Activated CD4-positive, alpha-beta T cell treated with anti-CD3 and anti-CD28 coated beads for 36 hours (primary cell): ENCODE measurements around the gene IRAK3. TPM values are rescaled to one million over a fixed set of nuclear protein-coding genes. Genes with fewer than 3 reads are reported as not detected.
"Not testable (repeated sequence)": the region's sequence is repeated elsewhere in the genome, so short reads cannot be mapped to it uniquely, and the experiment has no call there.

Experiments used
- ATAC-seq: fragments of 200-7000 bp; cut with Tn5 transposase; one replicate; pipeline ENCODE4 v1.10.0; 2021; ENCODE audit warnings: mild to moderate bottlenecking, moderate library complexity
- CTCF ChIA-PET: fragments of 350-600 bp; sonication (Branson Sonifier 250); formaldehyde crosslinking; loops from one replicate; lab custom pipeline; 2021; ENCODE audit warnings: antibody characterized with exemption; lab: Charles Lee
- POLR2A ChIA-PET: fragments of 350-600 bp; sonication (Branson Sonifier 250); formaldehyde crosslinking; loops from one replicate; lab custom pipeline; 2021; ENCODE audit warnings: antibody characterized with exemption, inconsistent platforms; lab: Charles Lee
- DNase-seq: peaks from one replicate; pipeline ENCODE4 v3.0.0-alpha.2; 2020
- H3K27ac Mint-ChIP-seq: one replicate; pipeline ENCODE4 v1.8.0; 2021; ENCODE audit warnings: mixed read lengths
- H3K27me3 Mint-ChIP-seq: one replicate; pipeline ENCODE4 v1.8.0; 2021; ENCODE audit warnings: mixed read lengths
- H3K36me3 Mint-ChIP-seq: one replicate; pipeline ENCODE4 v1.8.0; 2021; ENCODE audit warnings: low read depth, mixed read lengths
- H3K4me1 Mint-ChIP-seq: one replicate; pipeline ENCODE4 v1.8.0; 2021; ENCODE audit warnings: mixed read lengths
- H3K4me3 Mint-ChIP-seq: one replicate; pipeline ENCODE4 v1.8.0; 2021; ENCODE audit warnings: mild to moderate bottlenecking, moderate library complexity, mixed read lengths
- H3K9me3 Mint-ChIP-seq: one replicate; pipeline ENCODE4 v1.8.0; 2021; ENCODE audit warnings: low read depth, mixed read lengths
- intact Hi-C, 2 experiments: fragments of 100-400 bp; cut with DNase I in 1 of 2; cut with micrococcal nuclease in 1 of 2; formaldehyde crosslinking; loops; one replicate each; pipeline versions ENCODE4 v1.14.2 to v1.15.1; 2022 to 2024; cut with DNase I, micrococcal nuclease
- total RNA-seq, 2 experiments: library from RNA; stranded (reverse); gene quantifications; one replicate each; pipeline ENCODE4 v1.2.3, GENCODE V29; 2021

Gene IRAK3
- total RNA-seq, 2 experiments from 2014 or later, result 0.82 to 1.1 TPM

GRCh38 chr12:66288121-66288520 lies 99.1 kb downstream of the IRAK3 start:
- ATAC-seq (peak; percentile 84), DNase-seq (peak; percentile 59)
- intact Hi-C loops, result loop anchor here in 1 of 2 experiments (1.0 kb wide), 1 partner anchor 14 kb away; the partner anchor contains the start of gene HELB
- Mint-ChIP-seq H3K36me3 (peaks cover 3% of the 10 kb centered on the region), H3K4me1 (peaks cover 69% of the 10 kb centered on the region), H3K4me3 (peak overlapping the region; percentile 43), H3K27me3 (no peaks in the 10 kb centered on the region), H3K9me3 (peaks cover 2% of the 10 kb centered on the region), H3K27ac (peak overlapping the region; percentile 78)
- ChIA-PET CTCF (no interaction called here), POLR2A (interaction anchor here (0.8 kb wide), 1 partner anchor 14 kb away, joined by 8 read pairs; the partner anchor contains the start of gene HELB)

- peaks cover 59% of the 10 kb centered on the region for H3K4me1 Mint-ChIP-seq
- intact Hi-C loops, result no loop called here
These were observed 100.5 kb downstream of the IRAK3 start for GRCh38 chr12:66289485-66289884.

GRCh38 chr12:66290716-66291200 lies 101.7 kb downstream of the IRAK3 start:
- no peak for DNase-seq
- peak; percentile 63 for ATAC-seq
- Mint-ChIP-seq H3K9me3 (peaks cover 2% of the 10 kb centered on the region), H3K27ac (peak overlapping the region; percentile 73), H3K27me3 (no peaks in the 10 kb centered on the region), H3K4me1 (peaks cover 61% of the 10 kb centered on the region), H3K4me3 (no peak overlapping the region), H3K36me3 (peaks cover 3% of the 10 kb centered on the region)
- CTCF ChIA-PET, result no interaction called here
- POLR2A ChIA-PET, result no interaction called here
- intact Hi-C loops, result loop anchor here in 1 of 2 experiments (1.0 kb wide), 1 partner anchor 12 kb away; the partner anchor contains the start of gene HELB

More at GRCh38 chr12:66289485-66289884, 100.5 kb downstream of the IRAK3 start:
- Mint-ChIP-seq H3K36me3 (peaks cover 3% of the 10 kb centered on the region), H3K4me3 (no peak overlapping the region), H3K27me3 (no peaks in the 10 kb centered on the region), H3K9me3 (peaks cover 2% of the 10 kb centered on the region), H3K27ac (peak overlapping the region; percentile 73)
- CTCF ChIA-PET, result no interaction called here
- DNase-seq (no peak), ATAC-seq (no peak)
- POLR2A ChIA-PET, result no interaction called here

- ChIA-PET CTCF (no interaction called here), POLR2A (no interaction called here)
These were observed 107.2 kb downstream of the IRAK3 start for GRCh38 chr12:66296176-66296683.

GRCh38 chr12:66297080-66297479 lies 108.1 kb downstream of the IRAK3 start:
- ChIA-PET CTCF (no interaction called here), POLR2A (no interaction called here)
- Mint-ChIP-seq H3K36me3 (no peaks in the 10 kb centered on the region), H3K27ac (peak overlapping the region; percentile 29), H3K4me1 (peaks cover 28% of the 10 kb centered on the region), H3K9me3 (no peaks in the 10 kb centered on the region), H3K27me3 (no peaks in the 10 kb centered on the region), H3K4me3 (no peak overlapping the region)
- DNase-seq (no peak), ATAC-seq (no peak)
- intact Hi-C loops, result no loop called here

More at GRCh38 chr12:66296176-66296683, 107.2 kb downstream of the IRAK3 start:
- no peak overlapping the region for H3K27ac Mint-ChIP-seq
- intact Hi-C loops, result no loop called here
- ATAC-seq (peak; percentile 60), DNase-seq (no peak)
- H3K36me3 Mint-ChIP-seq, result no peaks in the 10 kb centered on the region
- H3K9me3 Mint-ChIP-seq, result no peaks in the 10 kb centered on the region
- H3K4me1 Mint-ChIP-seq, result peaks cover 31% of the 10 kb centered on the region
- no peaks in the 10 kb centered on the region for H3K27me3 Mint-ChIP-seq
- H3K4me3 Mint-ChIP-seq, result no peak overlapping the region

- CTCF ChIA-PET, result no interaction called here
- no peak for DNase-seq
- H3K9me3 Mint-ChIP-seq, result no peaks in the 10 kb centered on the region
These were observed 108.9 kb downstream of the IRAK3 start for GRCh38 chr12:66297923-66298322.

GRCh38 chr12:66301944-66302826 lies 113.2 kb downstream of the IRAK3 start, which contains the start of gene HELB:
TSS of gene HELB (plus strand) at chr12:66302493. CDS start at chr12:66302604, 111 bp downstream.
- Mint-ChIP-seq H3K27me3 (no peaks in the 10 kb centered on the region), H3K36me3 (peaks cover 34% of the 10 kb centered on the region), H3K27ac (peak within 1 kb of the TSS; percentile 100), H3K9me3 (no peaks in the 10 kb centered on the region), H3K4me3 (peak within 1 kb of the TSS; percentile 96), H3K4me1 (peaks cover 39% of the 10 kb centered on the region)
- intact Hi-C loops, result loop anchor here (1.0 to 10.0 kb wide), 11 partner anchors 12 to 1897 kb away; partner anchors contain the start of genes TMBIM4 (in 2 of the 2), CAND1 (in 1 of the 2), LEMD3 (in 1 of the 2) and LLPH (in 1 of the 2)
- ATAC-seq, result peak; percentile 83
- ChIA-PET POLR2A (interaction anchor here (0.7 to 1.4 kb wide), 5 partner anchors 8 to 132 kb away, joined by 3 to 8 read pairs (median 3); partner anchors contain the start of gene TMBIM4), CTCF (interaction anchor here (0.6 to 2.5 kb wide), 8 partner anchors 23 to 1840 kb away, joined by 3 to 7 read pairs (median 4); no protein-coding TSS in a partner anchor)
- peak; percentile 99 for DNase-seq

More at GRCh38 chr12:66297923-66298322, 108.9 kb downstream of the IRAK3 start:
- H3K4me1 Mint-ChIP-seq, result peaks cover 24% of the 10 kb centered on the region
- POLR2A ChIA-PET, result no interaction called here
- no peak overlapping the region for H3K4me3 Mint-ChIP-seq
- H3K27ac Mint-ChIP-seq, result no peak overlapping the region
- intact Hi-C loops, result no loop called here
- H3K27me3 Mint-ChIP-seq, result no peaks in the 10 kb centered on the region
- no peak for ATAC-seq
- peaks cover 5% of the 10 kb centered on the region for H3K36me3 Mint-ChIP-seq

- POLR2A ChIA-PET, result interaction anchor here (0.7 to 1.4 kb wide), 5 partner anchors 9 to 133 kb away, joined by 3 to 8 read pairs (median 3); partner anchors contain the start of gene TMBIM4
- CTCF ChIA-PET, result interaction anchor here (0.8 to 2.5 kb wide), 5 partner anchors 24 to 134 kb away, joined by 3 to 7 read pairs (median 4); no protein-coding TSS in a partner anchor
- H3K27ac Mint-ChIP-seq, result peak overlapping the region; percentile 100
- no peaks in the 10 kb centered on the region for H3K27me3 Mint-ChIP-seq
- ATAC-seq (no peak), DNase-seq (no peak)
- H3K9me3 Mint-ChIP-seq, result no peaks in the 10 kb centered on the region
- H3K4me1 Mint-ChIP-seq, result peaks cover 38% of the 10 kb centered on the region
- intact Hi-C loops, result loop anchor here (1.0 to 10.0 kb wide), 11 partner anchors 12 to 1898 kb away; partner anchors contain the start of genes LLPH (in 2 of the 2), TMBIM4 (in 2 of the 2), CAND1 (in 1 of the 2) and LEMD3 (in 1 of the 2)
- peaks cover 38% of the 10 kb centered on the region for H3K36me3 Mint-ChIP-seq
- peak overlapping the region; percentile 96 for H3K4me3 Mint-ChIP-seq
These were observed 113.8 kb downstream of the IRAK3 start for GRCh38 chr12:66302827-66303169.

GRCh38 chr12:66303316-66303804 lies 114.3 kb downstream of the IRAK3 start:
- ChIA-PET POLR2A (interaction anchor here (0.7 to 1.4 kb wide), 4 partner anchors 11 to 133 kb away, joined by 3 to 8 read pairs (median 3); partner anchors contain the start of gene TMBIM4), CTCF (interaction anchor here (0.8 to 2.5 kb wide), 4 partner anchors 25 to 134 kb away, joined by 3 to 7 read pairs (median 4); no protein-coding TSS in a partner anchor)
- Mint-ChIP-seq H3K27ac (peak overlapping the region; percentile 100), H3K4me3 (peak overlapping the region; percentile 96), H3K4me1 (peaks cover 43% of the 10 kb centered on the region), H3K36me3 (peaks cover 43% of the 10 kb centered on the region)
- intact Hi-C loops, result loop anchor here (1.0 to 10.0 kb wide), 7 partner anchors 35 to 1899 kb away; partner anchors contain the start of genes CAND1 (in 1 of the 2), LLPH (in 1 of the 2), RASSF3 (in 1 of the 2) and XPOT (in 1 of the 2)
- not testable (repeated sequence) for H3K9me3 Mint-ChIP-seq, H3K27me3 Mint-ChIP-seq
- DNase-seq, result peak; percentile 51
- peak; percentile 72 for ATAC-seq
